ENCODE measurements around the gene PCK2. TPM values are rescaled to one million over a fixed set of nuclear protein-coding genes. Genes with fewer than 3 reads are reported as not detected.

The PCK2 gene
- total RNA-seq, 1 experiment from 2014 or later: 16.8 TPM

GRCh38 chr14:24057867-24058259, 36.2 kb upstream of the PCK2 start:
- intact Hi-C loops (cut with micrococcal nuclease; ENCODE audit: unreplicated experiment): loop anchor here (1.0 to 5.0 kb wide), 4 partner anchors 32 to 239 kb away; partner anchors contain the start of genes DHRS1, IRF9 and NOP9
- no peak for TF ChIP-seq EZH2 (IDR thresholded peaks at IDR 0.05; ENCODE audit: borderline replicate concordance, low read depth, low read length, poor library complexity, severe bottlenecking)
- Histone ChIP-seq H3K4me3 (ENCODE audit: low read depth, low read length, poor library complexity, severe bottlenecking) (no peak overlapping the region), H3K36me3 (ENCODE audit: insufficient read depth, low read length, poor library complexity, severe bottlenecking) (no peaks in the 10 kb centered on the region), H3K4me1 (ENCODE audit: insufficient read depth, low read length, poor library complexity, severe bottlenecking) (no peaks in the 10 kb centered on the region), H3K27me3 (replicated peaks; ENCODE audit: insufficient read depth, low read depth, low read length, poor library complexity) (peaks cover 5% of the 10 kb centered on the region), H3K27ac (ENCODE audit: low read depth, low read length, poor library complexity, severe bottlenecking) (no peak overlapping the region), H3K9me3 (ENCODE audit: low read depth, low read length, poor library complexity, severe bottlenecking) (no peaks in the 10 kb centered on the region)
- ChIA-PET CTCF (interaction anchor here (0.7 to 2.8 kb wide), 12 partner anchors 12 to 374 kb away, joined by 3 to 57 read pairs (median 6); partner anchors contain the start of genes CIDEB and IRF9), POLR2A (ENCODE audit: low non-redundant PET) (no interaction called here)
- BruUV-seq (replicated peaks): no TSS peak
- no peak for DNase-seq (ENCODE audit: low spot score)

DNA sequence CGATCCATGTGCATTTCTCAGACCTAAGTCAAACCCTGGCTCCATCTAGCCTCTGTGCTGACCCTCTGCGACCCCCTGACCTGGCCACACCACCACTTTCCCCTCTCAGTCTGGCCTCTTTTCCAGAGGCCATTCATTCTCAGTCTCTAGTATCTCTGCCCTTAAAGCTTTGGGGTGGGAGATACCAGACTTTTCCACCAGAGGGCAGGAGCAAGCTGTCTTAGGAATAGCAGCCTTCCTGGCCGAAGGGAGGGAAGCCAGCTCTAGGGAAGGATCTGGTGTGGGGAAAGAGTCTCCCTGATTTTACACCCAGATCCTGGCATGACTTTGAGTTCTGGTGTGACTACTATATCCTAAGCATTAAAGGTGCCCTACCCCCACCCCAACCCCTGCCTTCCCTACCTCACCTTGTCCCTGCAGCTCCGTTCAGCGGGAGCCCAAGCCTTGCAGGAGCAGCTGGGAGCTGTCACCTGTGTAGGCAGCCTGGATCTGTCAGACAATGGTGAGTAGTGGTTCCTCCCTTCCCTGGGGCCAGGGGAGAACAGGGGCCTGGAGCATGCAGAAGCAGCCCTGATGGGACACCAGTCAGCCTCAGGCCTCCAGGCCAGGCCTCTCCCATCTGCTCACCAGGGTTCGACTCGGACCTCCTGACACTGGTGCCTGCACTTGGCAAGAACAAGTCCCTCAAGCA, 35.7 kb upstream of the PCK2 start:
- ChIA-PET POLR2A (ENCODE audit: low non-redundant PET) (no interaction called here), CTCF (interaction anchor here (0.6 to 2.8 kb wide), 15 partner anchors 11 to 443 kb away, joined by 3 to 57 read pairs (median 6); partner anchors contain the start of genes CIDEB, DCAF11, IRF9 and NRL)
- H3K36me3 ChIP-seq (ENCODE audit: insufficient read depth, low read length, poor library complexity, severe bottlenecking): no peaks in the 10 kb centered on the region
- intact Hi-C loops (cut with micrococcal nuclease; ENCODE audit: unreplicated experiment): loop anchor here (1.0 to 5.0 kb wide), 4 partner anchors 32 to 239 kb away; partner anchors contain the start of genes DHRS1, IRF9 and NOP9
- H3K9me3 ChIP-seq (ENCODE audit: low read depth, low read length, poor library complexity, severe bottlenecking): no peaks in the 10 kb centered on the region
- TF ChIP-seq EZH2 (IDR thresholded peaks at IDR 0.05; ENCODE audit: borderline replicate concordance, low read depth, low read length, poor library complexity, severe bottlenecking) (no peak), CTCF (conservative IDR thresholded peaks at IDR 0.05; ENCODE audit: low read depth, low read length) (peak; percentile 80)
- H3K27ac ChIP-seq (ENCODE audit: low read depth, low read length, poor library complexity, severe bottlenecking): no peak overlapping the region
- no peaks in the 10 kb centered on the region for H3K4me1 ChIP-seq (ENCODE audit: insufficient read depth, low read length, poor library complexity, severe bottlenecking)
- peak; percentile 80 for DNase-seq (ENCODE audit: low spot score)
- peaks cover 3% of the 10 kb centered on the region for H3K27me3 ChIP-seq (replicated peaks; ENCODE audit: insufficient read depth, low read depth, low read length, poor library complexity)
- no peak overlapping the region for H3K4me3 ChIP-seq (ENCODE audit: low read depth, low read length, poor library complexity, severe bottlenecking)
- BruUV-seq (replicated peaks): no TSS peak

DNA sequence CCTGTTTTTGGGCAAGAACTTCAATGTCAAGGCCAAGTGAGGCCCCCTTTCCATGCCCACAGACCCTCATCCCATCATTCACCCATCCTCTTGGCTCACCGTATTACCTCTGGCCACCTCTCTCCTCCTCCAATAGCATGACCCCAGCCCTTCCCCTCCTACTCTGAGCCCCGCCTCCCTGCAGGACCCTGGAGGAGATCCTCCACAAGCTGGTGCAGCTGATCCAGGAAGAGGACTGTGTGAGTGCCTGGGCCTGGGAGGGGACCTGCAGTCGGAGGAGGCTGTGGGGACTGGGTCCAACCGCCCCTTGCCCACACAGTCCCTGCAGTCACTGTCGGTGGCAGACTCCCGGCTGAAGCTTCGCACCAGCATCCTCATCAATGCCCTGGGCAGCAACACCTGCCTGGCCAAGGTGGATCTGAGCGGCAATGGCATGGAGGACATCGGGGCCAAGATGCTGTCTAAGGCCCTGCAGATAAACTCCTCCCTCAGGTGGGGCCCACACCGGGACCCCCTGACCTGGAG, 35.1 kb upstream of the PCK2 start:
- Histone ChIP-seq H3K27ac (ENCODE audit: low read depth, low read length, poor library complexity, severe bottlenecking) (no peak overlapping the region), H3K4me3 (ENCODE audit: low read depth, low read length, poor library complexity, severe bottlenecking) (no peak overlapping the region), H3K36me3 (ENCODE audit: insufficient read depth, low read length, poor library complexity, severe bottlenecking) (no peaks in the 10 kb centered on the region), H3K27me3 (replicated peaks; ENCODE audit: insufficient read depth, low read depth, low read length, poor library complexity) (no peaks in the 10 kb centered on the region), H3K9me3 (ENCODE audit: low read depth, low read length, poor library complexity, severe bottlenecking) (no peaks in the 10 kb centered on the region), H3K4me1 (ENCODE audit: insufficient read depth, low read length, poor library complexity, severe bottlenecking) (no peaks in the 10 kb centered on the region)
- CTCF ChIA-PET: interaction anchor here (0.7 to 2.8 kb wide), 12 partner anchors 11 to 444 kb away, joined by 3 to 57 read pairs (median 6); partner anchors contain the start of genes DCAF11, IRF9 and NRL
- no peak for DNase-seq (ENCODE audit: low spot score)
- intact Hi-C loops (cut with micrococcal nuclease; ENCODE audit: unreplicated experiment): loop anchor here (1.0 to 5.0 kb wide), 4 partner anchors 31 to 238 kb away; partner anchors contain the start of genes DHRS1, IRF9 and NOP9
- no TSS peak for BruUV-seq (replicated peaks)
- TF ChIP-seq CTCF (conservative IDR thresholded peaks at IDR 0.05; ENCODE audit: low read depth, low read length) (no peak), EZH2 (IDR thresholded peaks at IDR 0.05; ENCODE audit: borderline replicate concordance, low read depth, low read length, poor library complexity, severe bottlenecking) (no peak)
- POLR2A ChIA-PET (ENCODE audit: low non-redundant PET): no interaction called here

Measured in A673 (cell line).